T-helper 2 cell treated with Interferon-gamma antibody and Interleukin-4, amounts not matched to agents 5 μg/mL and 100 μg/mL, for 36 hours (primary cell): ENCODE results near the gene ME1.

Source experiments
- DNase-seq: peaks from one replicate; pipeline ENCODE4 v3.0.0; 2021; ENCODE audit warnings: low spot score
- H3K27ac Mint-ChIP-seq: one replicate; pipeline ENCODE4 v1.8.0; 2021; ENCODE audit warnings: mild to moderate bottlenecking, mixed read lengths
- H3K27me3 Mint-ChIP-seq: one replicate; pipeline ENCODE4 v1.8.0; 2021; ENCODE audit warnings: low read depth, mixed read lengths
- H3K36me3 Mint-ChIP-seq: one replicate; pipeline ENCODE4 v1.8.0; 2021; ENCODE audit warnings: low read depth, mixed read lengths
- H3K4me1 Mint-ChIP-seq: one replicate; pipeline ENCODE4 v1.8.0; 2021; ENCODE audit warnings: low read depth, mixed read lengths
- H3K4me3 Mint-ChIP-seq: one replicate; pipeline ENCODE4 v1.8.0; 2022; ENCODE audit warnings: mild to moderate bottlenecking, moderate library complexity, mixed read lengths
- H3K9me3 Mint-ChIP-seq: one replicate; pipeline ENCODE4 v1.8.0; 2021; ENCODE audit warnings: mixed read lengths

Gene ME1

GRCh38 chr6:83430611-83431544 lies at the start of gene ME1:
TSS of gene ME1 (minus strand) at chr6:83431051. CDS start at chr6:83430954, 97 bp downstream.
- Mint-ChIP-seq H3K4me3 (peak within 1 kb of the TSS; percentile 12), H3K9me3 (no peaks in the 10 kb centered on the region), H3K4me1 (no peaks in the 10 kb centered on the region), H3K27me3 (peaks cover 18% of the 10 kb centered on the region), H3K36me3 (no peaks in the 10 kb centered on the region), H3K27ac (no peak within 1 kb of the TSS)
- DNase-seq, result peak; percentile 48

GRCh38 chr6:83480470-83480869 lies 49.6 kb upstream of the ME1 start:
- Mint-ChIP-seq H3K4me1 (no peaks in the 10 kb centered on the region), H3K27ac (no peak overlapping the region), H3K36me3 (no peaks in the 10 kb centered on the region), H3K27me3 (no peaks in the 10 kb centered on the region), H3K9me3 (no peaks in the 10 kb centered on the region), H3K4me3 (no peak overlapping the region)
- no peak for DNase-seq

- Mint-ChIP-seq H3K4me3 (no peak overlapping the region), H3K4me1 (no peaks in the 10 kb centered on the region), H3K27me3 (no peaks in the 10 kb centered on the region), H3K9me3 (no peaks in the 10 kb centered on the region), H3K27ac (no peak overlapping the region), H3K36me3 (no peaks in the 10 kb centered on the region)
- DNase-seq, result no peak
These were observed 48.5 kb upstream of the ME1 start for GRCh38 chr6:83479389-83479788.

GRCh38 chr6:83476971-83477370 lies 46.1 kb upstream of the ME1 start:
- H3K27ac Mint-ChIP-seq, result no peak overlapping the region
- no peaks in the 10 kb centered on the region for H3K27me3 Mint-ChIP-seq
- H3K36me3 Mint-ChIP-seq, result no peaks in the 10 kb centered on the region
- no peaks in the 10 kb centered on the region for H3K9me3 Mint-ChIP-seq
- no peak overlapping the region for H3K4me3 Mint-ChIP-seq
- no peaks in the 10 kb centered on the region for H3K4me1 Mint-ChIP-seq
- no peak for DNase-seq

GRCh38 chr6:83474309-83474708 lies 43.5 kb upstream of the ME1 start:
- Mint-ChIP-seq H3K4me3 (no peak overlapping the region), H3K36me3 (no peaks in the 10 kb centered on the region), H3K27me3 (no peaks in the 10 kb centered on the region), H3K4me1 (no peaks in the 10 kb centered on the region), H3K9me3 (no peaks in the 10 kb centered on the region), H3K27ac (no peak overlapping the region)
- no peak for DNase-seq

- Mint-ChIP-seq H3K27ac (no peak overlapping the region), H3K4me1 (no peaks in the 10 kb centered on the region), H3K27me3 (no peaks in the 10 kb centered on the region), H3K4me3 (no peak overlapping the region), H3K9me3 (no peaks in the 10 kb centered on the region), H3K36me3 (no peaks in the 10 kb centered on the region)
- no peak for DNase-seq
These were observed 41.9 kb upstream of the ME1 start for GRCh38 chr6:83472767-83473166.

GRCh38 chr6:83470587-83470986 lies 39.7 kb upstream of the ME1 start:
- Mint-ChIP-seq H3K4me1 (no peaks in the 10 kb centered on the region), H3K27me3 (no peaks in the 10 kb centered on the region), H3K9me3 (no peaks in the 10 kb centered on the region), H3K27ac (no peak overlapping the region), H3K36me3 (no peaks in the 10 kb centered on the region), H3K4me3 (no peak overlapping the region)
- DNase-seq, result no peak

- H3K36me3 Mint-ChIP-seq, result no peaks in the 10 kb centered on the region
- H3K27me3 Mint-ChIP-seq, result no peaks in the 10 kb centered on the region
- no peaks in the 10 kb centered on the region for H3K9me3 Mint-ChIP-seq
- no peak overlapping the region for H3K27ac Mint-ChIP-seq
- H3K4me3 Mint-ChIP-seq, result no peak overlapping the region
- DNase-seq, result no peak
- no peaks in the 10 kb centered on the region for H3K4me1 Mint-ChIP-seq
These were observed 39.1 kb upstream of the ME1 start for GRCh38 chr6:83470001-83470400.

GRCh38 chr6:83467620-83468036 lies 36.8 kb upstream of the ME1 start:
- Mint-ChIP-seq H3K27ac (no peak overlapping the region), H3K36me3 (no peaks in the 10 kb centered on the region), H3K4me3 (no peak overlapping the region), H3K9me3 (no peaks in the 10 kb centered on the region), H3K4me1 (no peaks in the 10 kb centered on the region), H3K27me3 (no peaks in the 10 kb centered on the region)
- no peak for DNase-seq

- no peak overlapping the region for H3K4me3 Mint-ChIP-seq
- no peaks in the 10 kb centered on the region for H3K4me1 Mint-ChIP-seq
- H3K36me3 Mint-ChIP-seq, result no peaks in the 10 kb centered on the region
- no peak for DNase-seq
- H3K27ac Mint-ChIP-seq, result no peak overlapping the region
- no peaks in the 10 kb centered on the region for H3K27me3 Mint-ChIP-seq
- H3K9me3 Mint-ChIP-seq, result no peaks in the 10 kb centered on the region
These were observed 35.5 kb upstream of the ME1 start for GRCh38 chr6:83466328-83466727.

- no peak overlapping the region for H3K4me3 Mint-ChIP-seq
- H3K36me3 Mint-ChIP-seq, result no peaks in the 10 kb centered on the region
- no peak for DNase-seq
- H3K9me3 Mint-ChIP-seq, result no peaks in the 10 kb centered on the region
- H3K27me3 Mint-ChIP-seq, result no peaks in the 10 kb centered on the region
- no peaks in the 10 kb centered on the region for H3K4me1 Mint-ChIP-seq
- no peak overlapping the region for H3K27ac Mint-ChIP-seq
These were observed 33.7 kb upstream of the ME1 start for GRCh38 chr6:83464381-83465140.

GRCh38 chr6:83463886-83464285 lies 33.0 kb upstream of the ME1 start:
- DNase-seq, result no peak
- no peaks in the 10 kb centered on the region for H3K27me3 Mint-ChIP-seq
- H3K36me3 Mint-ChIP-seq, result no peaks in the 10 kb centered on the region
- no peaks in the 10 kb centered on the region for H3K4me1 Mint-ChIP-seq
- no peaks in the 10 kb centered on the region for H3K9me3 Mint-ChIP-seq
- no peak overlapping the region for H3K27ac Mint-ChIP-seq
- no peak overlapping the region for H3K4me3 Mint-ChIP-seq

- H3K4me1 Mint-ChIP-seq, result no peaks in the 10 kb centered on the region
- no peaks in the 10 kb centered on the region for H3K27me3 Mint-ChIP-seq
- no peaks in the 10 kb centered on the region for H3K36me3 Mint-ChIP-seq
- H3K27ac Mint-ChIP-seq, result no peak overlapping the region
- no peaks in the 10 kb centered on the region for H3K9me3 Mint-ChIP-seq
- no peak for DNase-seq
- H3K4me3 Mint-ChIP-seq, result no peak overlapping the region
These were observed 31.7 kb upstream of the ME1 start for GRCh38 chr6:83462524-83462923.

GRCh38 chr6:83461438-83461837 lies 30.6 kb upstream of the ME1 start:
- H3K27ac Mint-ChIP-seq, result no peak overlapping the region
- H3K4me1 Mint-ChIP-seq, result no peaks in the 10 kb centered on the region
- no peak overlapping the region for H3K4me3 Mint-ChIP-seq
- DNase-seq, result no peak
- no peaks in the 10 kb centered on the region for H3K36me3 Mint-ChIP-seq
- H3K9me3 Mint-ChIP-seq, result no peaks in the 10 kb centered on the region
- H3K27me3 Mint-ChIP-seq, result no peaks in the 10 kb centered on the region
